Astrocyte of the hippocampus (primary cell): ENCODE data around the gene ZNF526.

Experiments used
- DNase-seq: peaks from one replicate; pipeline ENCODE4 v3.0.0; 2011; ENCODE audit warnings: low read depth, low spot score

Gene ZNF526

GRCh38 chr19:42246143-42246921 is 26.2 kb downstream of the ZNF526 start:
- peak; percentile 89 for DNase-seq

GRCh38 chr19:42246922-42247639 is 27.0 kb downstream of the ZNF526 start:
- peak; percentile 27 for DNase-seq

GRCh38 chr19:42247640-42248199 is 27.6 kb downstream of the ZNF526 start:
- DNase-seq = no peak

- no peak for DNase-seq
Observed at GRCh38 chr19:42248270-42249148, 28.4 kb downstream of the ZNF526 start.

- no peak for DNase-seq
Observed at GRCh38 chr19:42249149-42249750, 29.1 kb downstream of the ZNF526 start.

GRCh38 chr19:42249769-42250168 is 29.7 kb downstream of the ZNF526 start:
- DNase-seq = no peak

DNA sequence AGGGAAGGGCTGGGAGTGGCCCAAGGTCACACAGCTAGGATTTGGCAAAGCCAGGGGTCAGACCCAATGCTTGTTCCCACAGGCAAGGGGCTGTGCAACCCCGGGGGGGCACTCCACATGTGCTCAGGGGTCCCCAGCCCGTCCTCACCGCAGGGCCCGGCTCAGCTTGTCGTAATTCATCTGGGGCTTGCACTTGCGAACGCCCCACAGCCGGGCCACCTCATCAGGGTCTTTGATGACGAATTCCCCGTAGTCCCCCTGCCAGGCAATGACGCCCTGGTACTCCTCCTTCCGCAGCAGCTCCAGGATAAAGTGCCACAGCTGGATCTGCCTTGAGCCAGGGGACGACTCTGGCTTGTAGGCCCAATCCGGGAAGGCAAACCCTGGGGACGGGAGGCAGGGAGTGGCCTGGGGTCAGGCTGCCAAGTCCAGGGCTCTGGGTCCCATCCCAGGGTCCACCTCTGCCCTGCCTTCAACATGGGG is 30.1 kb downstream of the ZNF526 start:
- no peak for DNase-seq

DNA sequence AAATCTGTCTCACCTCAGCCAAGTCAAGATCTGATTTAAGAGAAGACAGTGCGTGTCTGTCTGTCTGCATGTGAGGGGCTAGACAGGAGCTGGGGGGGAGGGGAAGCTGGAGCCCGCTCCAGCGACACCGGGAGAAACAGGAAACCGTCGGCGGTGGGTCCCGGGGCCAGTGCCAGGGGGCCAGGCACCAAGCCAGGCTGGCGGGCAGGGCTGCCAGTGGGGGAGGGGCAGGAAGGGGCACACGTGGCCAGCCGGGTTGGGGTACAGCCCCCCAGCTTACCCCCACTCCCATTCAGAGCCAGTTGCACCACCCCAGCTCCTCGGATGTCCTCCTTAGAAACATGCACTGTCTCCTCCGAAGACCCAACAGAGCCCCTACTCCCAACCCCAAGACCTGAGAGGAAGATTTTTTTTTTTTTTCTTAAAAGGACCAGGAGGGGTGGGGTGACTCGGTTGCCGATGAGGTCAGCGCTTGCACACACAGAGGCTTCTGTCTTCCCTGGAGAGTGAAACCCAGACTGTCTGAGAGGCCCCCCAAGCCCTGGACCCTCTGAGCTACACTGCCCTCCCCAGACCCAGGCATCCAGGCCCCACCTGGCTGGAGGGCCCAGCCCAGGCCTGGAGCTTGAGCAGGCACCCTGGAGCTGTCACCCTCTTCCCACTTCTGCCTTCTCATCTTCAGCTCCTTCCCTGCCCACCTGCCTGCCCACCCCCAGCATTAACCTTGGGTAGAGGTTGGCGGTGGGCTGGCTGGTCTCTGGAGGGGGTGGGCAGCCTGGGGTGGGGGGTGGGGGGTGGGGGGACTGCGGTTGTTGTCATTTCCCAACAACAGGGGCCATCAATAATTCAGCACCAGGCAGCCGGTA is 30.8 kb downstream of the ZNF526 start:
- DNase-seq = peak; percentile 70

DNA sequence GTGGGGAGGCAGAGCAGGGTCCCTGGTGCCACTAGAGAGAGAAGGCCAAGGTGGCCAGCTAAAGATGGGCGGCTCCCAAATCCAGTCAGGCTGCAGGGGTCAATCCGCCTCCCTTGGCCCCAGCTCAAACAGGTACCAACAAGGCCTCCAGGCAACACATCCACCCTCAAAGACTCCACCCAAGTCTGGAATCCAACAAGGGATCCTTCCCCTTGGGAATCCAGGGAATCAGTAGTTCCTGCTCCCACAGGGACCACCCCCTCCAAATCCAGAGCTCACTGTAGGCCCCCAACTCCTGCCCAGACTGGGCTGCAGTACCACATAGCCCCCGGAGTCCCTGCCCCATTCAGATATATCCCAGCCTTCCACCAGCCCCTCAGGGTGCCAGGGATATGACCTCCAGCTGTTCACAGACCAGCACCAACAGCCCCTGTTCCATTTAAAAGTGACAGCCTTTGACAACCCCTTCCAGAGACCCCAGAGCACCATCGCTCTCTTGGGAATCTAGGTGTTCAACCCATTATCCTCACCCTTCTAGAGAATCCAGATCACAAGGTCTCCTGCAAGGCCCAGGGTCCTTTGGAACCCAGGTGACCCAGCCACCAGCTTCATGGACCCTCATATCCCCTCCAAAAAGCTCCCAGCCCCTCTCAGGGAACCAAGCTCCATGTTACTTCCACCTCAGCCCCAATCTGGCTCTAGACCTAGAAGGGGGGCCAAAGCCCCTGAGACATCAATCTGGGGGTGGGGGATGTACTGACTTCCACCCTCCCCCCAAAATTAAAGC is 31.7 kb downstream of the ZNF526 start:
- no peak for DNase-seq

DNA sequence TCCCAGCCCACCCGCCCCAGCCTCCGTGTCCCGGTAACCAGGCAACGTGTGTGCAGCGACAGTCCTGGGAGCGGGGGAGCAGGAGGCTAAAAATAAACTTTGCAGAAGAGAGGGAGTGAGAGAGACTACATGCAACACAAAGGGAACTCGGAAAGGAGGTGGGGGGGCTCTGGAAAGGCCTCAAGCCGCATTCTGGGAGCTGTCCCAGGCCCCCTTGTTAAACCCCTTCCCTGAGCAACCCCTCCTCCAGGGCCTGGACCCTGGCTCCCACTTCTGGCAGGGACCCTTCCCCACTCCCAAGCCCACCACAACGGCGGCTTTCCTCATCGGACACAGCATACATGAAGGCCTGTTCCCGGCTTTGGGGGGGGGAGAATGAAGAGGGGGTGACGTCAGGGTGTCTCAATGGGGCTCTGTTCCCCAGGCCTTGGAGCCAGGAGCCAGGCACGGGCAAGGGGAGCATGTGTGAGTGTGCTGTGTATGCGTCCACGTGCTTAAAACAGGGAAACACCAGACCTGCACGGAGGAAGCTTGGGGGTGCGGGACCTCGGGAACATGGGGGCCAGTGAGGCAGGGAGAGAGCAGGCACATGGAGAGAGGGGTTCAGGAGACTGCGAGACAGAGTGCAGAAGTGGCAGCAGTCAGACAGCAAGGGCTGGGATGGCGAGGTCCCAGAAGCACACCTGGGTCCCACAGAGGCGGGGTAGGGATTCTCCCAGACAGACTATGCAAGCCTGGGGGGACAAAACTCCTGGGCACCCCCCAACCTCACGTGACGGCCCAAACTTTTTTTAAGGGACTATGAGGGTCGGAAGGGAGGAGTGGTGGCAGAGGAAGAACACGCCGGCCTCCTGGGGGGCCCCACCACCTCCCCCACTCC is 32.5 kb downstream of the ZNF526 start:
- DNase-seq = peak; percentile 73

- peak; percentile 67 for DNase-seq
Observed at GRCh38 chr19:42253245-42254088, 33.4 kb downstream of the ZNF526 start.

GRCh38 chr19:42254089-42254849 is 34.2 kb downstream of the ZNF526 start:
- peak; percentile 76 for DNase-seq

- DNase-seq = peak; percentile 98
Observed at GRCh38 chr19:42254850-42255765, 35.0 kb downstream of the ZNF526 start, which contains the start of gene ERF. Gene ERF (minus strand): TSS chr19:42255128. CDS start chr19:42254999, 129 bp downstream.

DNA sequence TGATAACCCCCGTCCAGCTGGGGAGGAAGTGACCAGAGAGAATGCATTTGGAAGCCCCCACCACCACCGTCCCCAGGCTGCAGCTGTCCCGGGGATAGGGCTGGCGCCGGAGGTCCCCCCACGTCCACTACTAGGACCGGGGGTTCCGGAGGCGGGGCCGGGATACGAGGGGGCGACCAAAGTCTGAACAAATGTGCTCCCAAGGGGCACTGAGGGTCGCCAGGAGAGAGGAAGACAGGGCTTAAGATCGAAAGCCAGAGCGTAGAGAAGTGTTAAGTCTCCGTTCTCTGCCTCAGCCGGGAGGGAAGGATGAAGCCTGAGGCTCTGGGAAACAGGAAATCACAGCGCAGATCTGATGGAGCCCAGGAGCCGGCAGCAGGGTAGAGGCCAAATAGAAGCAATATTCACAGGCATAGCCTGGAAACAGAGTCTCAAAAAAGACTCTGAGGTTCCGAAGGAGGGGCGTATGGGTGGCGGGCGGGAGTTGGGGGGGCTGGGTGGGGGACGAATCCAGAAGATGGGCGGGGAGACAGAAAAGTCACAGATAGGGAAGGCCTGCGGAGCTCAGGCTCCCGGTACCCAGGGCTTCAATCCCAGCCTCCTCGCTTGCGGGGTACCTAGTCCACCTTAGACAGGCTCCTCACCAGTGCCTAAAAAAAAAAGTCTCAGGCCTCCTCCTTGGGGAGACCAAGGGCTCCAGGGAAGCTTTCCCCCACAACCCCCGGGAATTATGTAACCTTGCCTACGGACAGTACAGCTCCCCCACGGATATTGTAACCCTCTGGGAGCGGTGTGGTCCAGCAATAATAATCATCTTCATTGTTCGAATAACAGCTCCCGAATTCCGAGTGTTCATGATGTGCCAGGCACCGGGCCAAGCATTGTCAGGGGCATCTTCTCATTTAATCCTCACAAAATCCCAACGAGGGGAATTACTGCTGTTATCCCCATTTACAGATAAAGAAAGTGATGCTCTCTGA is 35.9 kb downstream of the ZNF526 start:
- DNase-seq = peak; percentile 70
